K562 (cell line): ENCODE results near the gene GVQW3. TPM values are rescaled to one million over a fixed set of nuclear protein-coding genes. Genes with fewer than 3 reads are reported as not detected.

Source experiments
- ARNT ChIP-seq, 2 experiments: fragments of 450-650 bp; IDR thresholded peaks; 2 replicates each; pipeline ENCODE4 v1.6.1; 2016; ENCODE audit warnings: mild to moderate bottlenecking in 1 of 2
- BHLHE40 ChIP-seq: IDR thresholded peaks from 2 replicates; pipeline ENCODE4 v1.6.1; 2011; ENCODE audit warnings: low read length, improper control_type of control experiment
- CEBPG ChIP-seq, 3 experiments: fragments of 200-800 bp in 1 of 3; sonication (Bioruptor generic) in 1 of 3; sonication (generic) in 1 of 3; formaldehyde crosslinking in 1 of 3; IDR thresholded peaks in 2 of 3; conservative IDR thresholded peaks in 1 of 3; 2 replicates each; pipeline versions ENCODE4 v1.6.1 to v1.8.0; 2016 to 2022; ENCODE audit warnings: missing compliant biosample characterization in 2 of 3, missing genetic modification characterization in 2 of 3, mild to moderate bottlenecking in 1 of 3, missing genetic modification reagents in 1 of 3
- CREM ChIP-seq: IDR thresholded peaks from 2 replicates; pipeline ENCODE4 v1.6.1; 2014; ENCODE audit warnings: antibody characterized with exemption, low read depth
- EWSR1 ChIP-seq: fragments of 450-650 bp; IDR thresholded peaks from 2 replicates; pipeline ENCODE4 v1.6.1; 2018; ENCODE audit warnings: borderline replicate concordance, mild to moderate bottlenecking, low read depth, moderate library complexity; ENCODE audit not compliant: partially characterized antibody
- GATA2 ChIP-seq: sonication (generic); formaldehyde crosslinking; IDR thresholded peaks from 2 replicates; pipeline ENCODE4 v1.4.0; 2020; ENCODE audit warnings: mild to moderate bottlenecking, missing genetic modification reagents
- HDAC3 ChIP-seq: fragments of 450-650 bp; IDR thresholded peaks from 2 replicates; pipeline ENCODE4 v1.6.1; 2018; ENCODE audit warnings: borderline replicate concordance, mild to moderate bottlenecking, moderate library complexity; ENCODE audit not compliant: partially characterized antibody
- KAT2B ChIP-seq: IDR thresholded peaks from one replicate; pipeline ENCODE4 v1.6.1; 2012; ENCODE audit warnings: low read depth, mild to moderate bottlenecking, control low read depth, inconsistent platforms, low read length, moderate library complexity
- MCM3 ChIP-seq: fragments of 450-650 bp; IDR thresholded peaks from 2 replicates; pipeline ENCODE4 v1.6.1; 2016
- MIER1 ChIP-seq: fragments of 450-650 bp; IDR thresholded peaks from 2 replicates; pipeline ENCODE4 v1.6.1; 2016; ENCODE audit warnings: antibody characterized with exemption, mild to moderate bottlenecking, low read depth
- RBFOX2 ChIP-seq: fragments of 200-400 bp; formaldehyde crosslinking; IDR thresholded peaks from 2 replicates; pipeline ENCODE4 v1.6.1; 2017; ENCODE audit warnings: low read depth, mild to moderate bottlenecking, low read length, moderate library complexity
- RFX1 ChIP-seq: fragments of 450-650 bp; IDR thresholded peaks from 2 replicates; pipeline ENCODE4 v1.6.1; 2016; ENCODE audit warnings: mild to moderate bottlenecking, moderate library complexity
- SMAD2 ChIP-seq: fragments of 150-350 bp; IDR thresholded peaks from 2 replicates; pipeline ENCODE4 v1.6.1; 2014; ENCODE audit warnings: low read depth, mild to moderate bottlenecking, low read length
- SP2 ChIP-seq: IDR thresholded peaks from 2 replicates; pipeline ENCODE4 v1.6.1; 2011; ENCODE audit warnings: mild to moderate bottlenecking, low read depth, low read length, moderate library complexity; ENCODE audit not compliant: poor library complexity, severe bottlenecking; ENCODE audit errors: extremely low read depth
- STAG1 ChIP-seq: sonication (generic); formaldehyde crosslinking; IDR thresholded peaks from 2 replicates; pipeline ENCODE4 v1.5.0; 2020; ENCODE audit warnings: missing genetic modification reagents, borderline replicate concordance
- TRIM24 ChIP-seq, 2 experiments: fragments of 450-650 bp; IDR thresholded peaks; 2 replicates each; pipeline ENCODE4 v1.6.1; 2016
- ZNF143 ChIP-seq: sonication (generic); formaldehyde crosslinking; IDR thresholded peaks from 2 replicates; pipeline ENCODE4 v1.9.0; 2022; ENCODE audit warnings: mild to moderate bottlenecking, missing genetic modification reagents
- polyA plus RNA-seq, 8 experiments: library from polyadenylated mRNA; depleted of rRNA in 4 of 8; stranded (reverse) in 5 of 8; unstranded in 3 of 8; fragments of >200 nt; fragmentation: Nextera tagmentation in 2 of 8; fragmentation: Illumina TruSeq in 1 of 8; extraction: Ambion mirVana in 2 of 8; extraction: Trizol in 1 of 8; gene quantifications; 2 replicates each; pipeline versions ENCODE4 v1.2.1 to v1.2.3, GENCODE V29; 2011 to 2014; ENCODE audit warnings: inconsistent platforms in 1 of 8, missing spikeins in 1 of 8
- total RNA-seq, 7 experiments: library from RNA; depleted of rRNA in 6 of 7; stranded (reverse); fragments of >200 nt in 6 of 7; fragmentation: Illumina TruSeq in 2 of 7; extraction: Trizol in 2 of 7; gene quantifications; 2 replicates each; pipeline versions ENCODE4 v1.2.1 to v1.2.3, GENCODE V29; 2011 to 2021; ENCODE audit warnings: low replicate concordance in 1 of 7
- TF ChIP-seq, protein P1 (sequence below): fragments of 200-800 bp; sonication (Bioruptor generic); IDR thresholded peaks from 2 replicates; pipeline ENCODE4 v1.6.1; 2017; ENCODE audit warnings: missing genetic modification characterization, missing compliant biosample characterization
- TF ChIP-seq, protein P2 (sequence below): fragments of 250-450 bp; sonication (Bioruptor Pico); IDR thresholded peaks from 2 replicates; pipeline ENCODE4 v1.8.0; 2022; ENCODE audit warnings: moderate library complexity, mild to moderate bottlenecking, inconsistent platforms
- TF ChIP-seq, protein P3 (sequence below): fragments of 450-650 bp; formaldehyde crosslinking; IDR thresholded peaks from 2 replicates; pipeline ENCODE4 v1.4.0; 2020; ENCODE audit warnings: mild to moderate bottlenecking, mixed read lengths
- TF ChIP-seq, protein P4 (sequence below), 2 experiments: fragments of 200-800 bp in 1 of 2; sonication (Bioruptor generic) in 1 of 2; sonication (generic) in 1 of 2; formaldehyde crosslinking in 1 of 2; IDR thresholded peaks in 1 of 2; conservative IDR thresholded peaks in 1 of 2; 2 replicates each; pipeline versions ENCODE4 v1.5.0 to v1.6.1; 2016 to 2020; ENCODE audit warnings: missing compliant biosample characterization in 1 of 2, missing genetic modification characterization in 1 of 2, missing genetic modification reagents in 1 of 2

The GVQW3 gene
- total and polyA plus RNA-seq, 9 of the 15 experiments (the other 6 are each of a cell fraction or from before 2014, with no cell fraction given), result 0.66 to 5.7 (median 2.1) TPM

DNA sequence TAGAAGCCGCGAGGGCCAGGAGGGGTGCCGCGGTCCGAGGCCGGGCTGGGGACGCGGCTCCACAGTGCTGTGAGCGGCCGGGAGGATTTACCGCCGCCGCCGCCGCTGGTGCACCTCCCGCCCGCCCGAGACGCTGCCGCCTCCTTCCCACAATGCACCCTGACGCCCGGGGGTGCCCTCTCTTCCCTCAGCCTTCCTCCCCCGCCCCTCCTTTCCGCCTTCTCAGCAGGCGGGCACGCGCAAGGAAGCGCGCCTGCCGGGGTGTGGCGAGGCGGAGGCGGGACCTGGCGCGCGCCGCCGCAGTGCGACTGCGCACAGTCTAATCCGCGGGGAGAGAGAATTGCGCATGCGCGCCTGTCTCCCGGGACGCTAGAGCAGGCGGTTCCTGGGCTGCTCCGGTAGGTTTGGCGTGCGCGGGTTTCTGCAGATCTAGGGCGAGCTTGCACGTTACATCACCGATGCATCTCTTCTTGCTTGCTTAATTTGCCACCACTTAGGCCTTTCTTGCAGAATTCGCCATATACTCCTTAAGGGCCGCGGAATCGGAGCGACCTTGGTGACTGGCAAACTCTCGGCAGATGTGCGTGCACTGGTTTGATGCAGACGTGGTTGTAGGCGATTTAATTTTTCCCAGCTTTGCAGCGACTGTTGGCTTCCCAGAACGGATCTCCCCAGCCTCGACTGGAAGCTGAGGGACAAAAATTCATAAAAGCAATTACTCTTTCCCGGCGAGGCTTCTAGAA lies at the start of gene GVQW3, which contains the start of gene THAP12 (continued):
- peak; percentile 59; the same call in 1 of the 2 replicates for TF ChIP-seq RFX1
- TF ChIP-seq RBFOX2, result peak; percentile 76
- TF ChIP-seq STAG1, result no peak
- TF ChIP-seq, protein P1, sequence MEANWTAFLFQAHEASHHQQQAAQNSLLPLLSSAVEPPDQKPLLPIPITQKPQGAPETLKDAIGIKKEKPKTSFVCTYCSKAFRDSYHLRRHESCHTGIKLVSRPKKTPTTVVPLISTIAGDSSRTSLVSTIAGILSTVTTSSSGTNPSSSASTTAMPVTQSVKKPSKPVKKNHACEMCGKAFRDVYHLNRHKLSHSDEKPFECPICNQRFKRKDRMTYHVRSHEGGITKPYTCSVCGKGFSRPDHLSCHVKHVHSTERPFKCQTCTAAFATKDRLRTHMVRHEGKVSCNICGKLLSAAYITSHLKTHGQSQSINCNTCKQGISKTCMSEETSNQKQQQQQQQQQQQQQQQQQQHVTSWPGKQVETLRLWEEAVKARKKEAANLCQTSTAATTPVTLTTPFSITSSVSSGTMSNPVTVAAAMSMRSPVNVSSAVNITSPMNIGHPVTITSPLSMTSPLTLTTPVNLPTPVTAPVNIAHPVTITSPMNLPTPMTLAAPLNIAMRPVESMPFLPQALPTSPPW (CRISPR knock-in tag), result peak; percentile 97
- TF ChIP-seq BHLHE40, result peak; percentile 65
- TF ChIP-seq ARNT (IDR thresholded peaks at IDR 0.05), result no peak
- TF ChIP-seq MIER1, result no peak
- no peak for TF ChIP-seq EWSR1
- TF ChIP-seq, protein P2, sequence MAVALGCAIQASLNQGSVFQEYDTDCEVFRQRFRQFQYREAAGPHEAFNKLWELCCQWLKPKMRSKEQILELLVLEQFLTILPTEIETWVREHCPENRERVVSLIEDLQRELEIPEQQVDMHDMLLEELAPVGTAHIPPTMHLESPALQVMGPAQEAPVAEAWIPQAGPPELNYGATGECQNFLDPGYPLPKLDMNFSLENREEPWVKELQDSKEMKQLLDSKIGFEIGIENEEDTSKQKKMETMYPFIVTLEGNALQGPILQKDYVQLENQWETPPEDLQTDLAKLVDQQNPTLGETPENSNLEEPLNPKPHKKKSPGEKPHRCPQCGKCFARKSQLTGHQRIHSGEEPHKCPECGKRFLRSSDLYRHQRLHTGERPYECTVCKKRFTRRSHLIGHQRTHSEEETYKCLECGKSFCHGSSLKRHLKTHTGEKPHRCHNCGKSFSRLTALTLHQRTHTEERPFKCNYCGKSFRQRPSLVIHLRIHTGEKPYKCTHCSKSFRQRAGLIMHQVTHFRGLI (CRISPR knock-in tag), result no peak
- peak; percentile 64; the same call in 1 of the 2 replicates for TF ChIP-seq CEBPG (CRISPR knock-in tag; IDR thresholded peaks at IDR 0.05)
- peak in 1 of 2 experiments; percentile 19; a peak in 1 of 4 replicates for TF ChIP-seq CEBPG (tag; conservative IDR thresholded peaks at IDR 0.05 in 1 of 2, IDR thresholded peaks at IDR 0.05 in 1 of 2)
- TF ChIP-seq CREM, result peak; percentile 80
- no peak for TF ChIP-seq HDAC3
- no peak for TF ChIP-seq TRIM24 (IDR thresholded peaks at IDR 0.05)
- TF ChIP-seq, protein P3, sequence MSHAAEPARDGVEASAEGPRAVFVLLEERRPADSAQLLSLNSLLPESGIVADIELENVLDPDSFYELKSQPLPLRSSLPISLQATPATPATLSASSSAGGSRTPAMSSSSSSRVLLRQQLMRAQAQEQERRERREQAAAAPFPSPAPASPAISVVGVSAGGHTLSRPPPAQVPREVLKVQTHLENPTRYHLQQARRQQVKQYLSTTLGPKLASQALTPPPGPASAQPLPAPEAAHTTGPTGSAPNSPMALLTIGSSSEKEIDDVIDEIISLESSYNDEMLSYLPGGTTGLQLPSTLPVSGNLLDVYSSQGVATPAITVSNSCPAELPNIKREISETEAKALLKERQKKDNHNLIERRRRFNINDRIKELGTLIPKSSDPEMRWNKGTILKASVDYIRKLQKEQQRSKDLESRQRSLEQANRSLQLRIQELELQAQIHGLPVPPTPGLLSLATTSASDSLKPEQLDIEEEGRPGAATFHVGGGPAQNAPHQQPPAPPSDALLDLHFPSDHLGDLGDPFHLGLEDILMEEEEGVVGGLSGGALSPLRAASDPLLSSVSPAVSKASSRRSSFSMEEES (CRISPR knock-in tag), result no peak; the same call in 1 of the 2 replicates
- TF ChIP-seq GATA2 (CRISPR knock-in tag), result 0 out of 2 replicates have a peak, but pooled peaks have one; percentile 19
- TF ChIP-seq MCM3, result no peak
- TF ChIP-seq SMAD2, result no peak
- no peak for TF ChIP-seq KAT2B
- TF ChIP-seq ZNF143 (CRISPR knock-in tag), result peak; percentile 82
- TF ChIP-seq SP2, result no peak
- TF ChIP-seq, protein P4, sequence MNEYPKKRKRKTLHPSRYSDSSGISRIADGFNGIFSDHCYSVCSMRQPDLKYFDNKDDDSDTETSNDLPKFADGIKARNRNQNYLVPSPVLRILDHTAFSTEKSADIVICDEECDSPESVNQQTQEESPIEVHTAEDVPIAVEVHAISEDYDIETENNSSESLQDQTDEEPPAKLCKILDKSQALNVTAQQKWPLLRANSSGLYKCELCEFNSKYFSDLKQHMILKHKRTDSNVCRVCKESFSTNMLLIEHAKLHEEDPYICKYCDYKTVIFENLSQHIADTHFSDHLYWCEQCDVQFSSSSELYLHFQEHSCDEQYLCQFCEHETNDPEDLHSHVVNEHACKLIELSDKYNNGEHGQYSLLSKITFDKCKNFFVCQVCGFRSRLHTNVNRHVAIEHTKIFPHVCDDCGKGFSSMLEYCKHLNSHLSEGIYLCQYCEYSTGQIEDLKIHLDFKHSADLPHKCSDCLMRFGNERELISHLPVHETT (CRISPR knock-in tag; conservative IDR thresholded peaks at IDR 0.05 in 1 of 2, IDR thresholded peaks at IDR 0.05 in 1 of 2), result peak in 1 of 2 experiments; percentile 85; a peak in 2 of 4 replicates
